SK-N-SH treated with all-trans-retinoic acid at 6 μM for 48 hours (cell line): Measurements from ENCODE around the gene JARID2.

ENCODE experiments used
- ATAC-seq: fragments of 200-7000 bp; cut with Tn5 transposase; 3 replicates; pipeline ENCODE4 v1.9.1; 2020; ENCODE audit warnings: mild to moderate bottlenecking, moderate library complexity
- ARNTL ChIP-seq: fragments of 450-650 bp; formaldehyde crosslinking; IDR thresholded peaks from 2 replicates; pipeline ENCODE4 v1.5.0; 2020; ENCODE audit warnings: low read depth, mild to moderate bottlenecking, moderate library complexity, borderline replicate concordance
- BACH2 ChIP-seq: fragments of 250-450 bp; sonication (Bioruptor Pico); IDR thresholded peaks from 2 replicates; pipeline ENCODE4 v1.9.0; 2021; ENCODE audit warnings: mild to moderate bottlenecking, borderline replicate concordance
- CREB5 ChIP-seq: fragments of 250-450 bp; sonication (Bioruptor Pico); IDR thresholded peaks from 2 replicates; pipeline ENCODE4 v1.5.1; 2020; ENCODE audit warnings: low read depth, mild to moderate bottlenecking, moderate library complexity
- CSDC2 ChIP-seq: fragments of 250-450 bp; sonication (Bioruptor Pico); IDR thresholded peaks from 2 replicates; pipeline ENCODE4 v1.5.0; 2020; ENCODE audit warnings: mild to moderate bottlenecking, moderate library complexity
- CSRNP3 ChIP-seq: fragments of 250-450 bp; sonication (Bioruptor Pico); IDR thresholded peaks from 2 replicates; pipeline ENCODE4 v1.5.1; 2021; ENCODE audit warnings: mild to moderate bottlenecking, moderate library complexity
- ESRRG ChIP-seq: fragments of 250-450 bp; sonication (Bioruptor Pico); IDR thresholded peaks from 2 replicates; pipeline ENCODE4 v1.6.1; 2021; ENCODE audit warnings: mild to moderate bottlenecking
- GLIS3 ChIP-seq: fragments of 250-450 bp; sonication (Bioruptor Pico); IDR thresholded peaks from 2 replicates; pipeline ENCODE4 v1.5.0; 2020; ENCODE audit warnings: mild to moderate bottlenecking, moderate library complexity
- ISL1 ChIP-seq: fragments of 250-450 bp; sonication (Bioruptor Pico); IDR thresholded peaks from 2 replicates; pipeline ENCODE4 v2.1.2; 2022; ENCODE audit warnings: mild to moderate bottlenecking, moderate library complexity
- OSR1 ChIP-seq: fragments of 250-450 bp; sonication (Bioruptor Pico); IDR thresholded peaks from 2 replicates; pipeline ENCODE4 v1.8.0; 2022; ENCODE audit warnings: moderate library complexity, mild to moderate bottlenecking, inconsistent platforms
- PATZ1 ChIP-seq: fragments of 250-450 bp; sonication (Bioruptor Pico); IDR thresholded peaks from 2 replicates; pipeline ENCODE4 v1.8.0; 2020; ENCODE audit warnings: mild to moderate bottlenecking, moderate library complexity, borderline replicate concordance
- POU6F1 ChIP-seq: fragments of 250-450 bp; sonication (Bioruptor Pico); IDR thresholded peaks from 2 replicates; pipeline ENCODE4 v1.8.0; 2021; ENCODE audit warnings: low read depth, mild to moderate bottlenecking, moderate library complexity, borderline replicate concordance
- PPARA ChIP-seq: fragments of 250-450 bp; sonication (Bioruptor Pico); IDR thresholded peaks from 2 replicates; pipeline ENCODE4 v1.5.0; 2020; ENCODE audit warnings: mild to moderate bottlenecking, borderline replicate concordance
- RARB ChIP-seq: fragments of 250-450 bp; sonication (Bioruptor Pico); IDR thresholded peaks from 2 replicates; pipeline ENCODE4 v1.8.0; 2021; ENCODE audit warnings: mild to moderate bottlenecking, moderate library complexity
- SNAI2 ChIP-seq: fragments of 250-450 bp; sonication (Bioruptor Pico); IDR thresholded peaks from 2 replicates; pipeline ENCODE4 v1.5.0; 2020; ENCODE audit warnings: mild to moderate bottlenecking, moderate library complexity
- TCF4 ChIP-seq: fragments of 250-450 bp; sonication (Bioruptor Pico); IDR thresholded peaks from 2 replicates; pipeline ENCODE4 v1.8.0; 2021; ENCODE audit warnings: mild to moderate bottlenecking, moderate library complexity, borderline replicate concordance
- TOX ChIP-seq: fragments of 250-450 bp; sonication (Bioruptor Pico); IDR thresholded peaks from 2 replicates; pipeline ENCODE4 v1.8.0; 2021; ENCODE audit warnings: mild to moderate bottlenecking, moderate library complexity, borderline replicate concordance
- TSHZ2 ChIP-seq: fragments of 250-450 bp; sonication (Bioruptor Pico); IDR thresholded peaks from 2 replicates; pipeline ENCODE4 v1.5.0; 2020; ENCODE audit warnings: mild to moderate bottlenecking, moderate library complexity
- ZC3H10 ChIP-seq: fragments of 250-450 bp; sonication (Bioruptor Pico); IDR thresholded peaks from 2 replicates; pipeline ENCODE4 v1.5.1; 2021; ENCODE audit warnings: mild to moderate bottlenecking, moderate library complexity
- ZFP3 ChIP-seq: fragments of 250-450 bp; sonication (Bioruptor Pico); IDR thresholded peaks from 2 replicates; pipeline ENCODE4 v1.5.0; 2020; ENCODE audit warnings: mild to moderate bottlenecking, moderate library complexity
- ZFP30 ChIP-seq: fragments of 450-650 bp; formaldehyde crosslinking; IDR thresholded peaks from 2 replicates; pipeline ENCODE4 v1.5.0; 2022; ENCODE audit warnings: mild to moderate bottlenecking, moderate library complexity
- ZNF565 ChIP-seq: fragments of 450-650 bp; formaldehyde crosslinking; conservative IDR thresholded peaks from 2 replicates; pipeline ENCODE4 v1.5.0; 2020; ENCODE audit warnings: low read depth, mild to moderate bottlenecking, moderate library complexity
- ZNF70 ChIP-seq: fragments of 450-650 bp; formaldehyde crosslinking; IDR thresholded peaks from 2 replicates; pipeline ENCODE4 v1.5.0; 2020; ENCODE audit warnings: mild to moderate bottlenecking, moderate library complexity
- ZNF8 ChIP-seq: fragments of 450-650 bp; formaldehyde crosslinking; IDR thresholded peaks from 2 replicates; pipeline ENCODE4 v1.5.0; 2020; ENCODE audit warnings: mild to moderate bottlenecking, moderate library complexity

The JARID2 gene

GRCh38 chr6:15491255-15491985, 245.6 kb downstream of the JARID2 start (continued):
- TF ChIP-seq BACH2 (CRISPR knock-in tag) (no peak), OSR1 (CRISPR knock-in tag) (no peak), PPARA (no peak), RARB (CRISPR knock-in tag) (no peak)

DNA sequence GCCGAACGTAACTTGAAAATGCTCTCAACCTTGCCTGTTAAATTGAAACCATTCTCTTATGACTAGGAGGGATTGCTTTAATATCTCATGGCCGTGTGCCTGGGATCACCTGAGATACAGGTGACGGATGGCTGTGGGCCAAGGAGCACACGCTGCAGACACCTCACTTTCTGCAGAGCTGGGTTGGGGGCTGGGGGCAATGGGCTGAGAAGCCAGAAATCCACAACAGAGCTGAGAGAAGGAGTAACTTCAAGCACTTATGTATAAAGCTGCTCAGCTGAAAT, 246.1 kb downstream of the JARID2 start:
- no peak for ATAC-seq
- no peak for TF ChIP-seq ZFP30 (CRISPR knock-in tag)
- no peak for TF ChIP-seq ZNF565 (CRISPR knock-in tag)
- no peak for TF ChIP-seq BACH2 (CRISPR knock-in tag)
- TF ChIP-seq SNAI2 (CRISPR knock-in tag) = no peak
- TF ChIP-seq CSRNP3 (CRISPR knock-in tag) = no peak
- TF ChIP-seq GLIS3 (CRISPR knock-in tag) = no peak
- TF ChIP-seq OSR1 (CRISPR knock-in tag) = no peak
- no peak for TF ChIP-seq ARNTL
- TF ChIP-seq ZC3H10 (CRISPR knock-in tag) = no peak
- no peak for TF ChIP-seq PPARA
- no peak for TF ChIP-seq TSHZ2 (CRISPR knock-in tag)
- no peak for TF ChIP-seq ISL1 (CRISPR knock-in tag)
- TF ChIP-seq ZFP3 (CRISPR knock-in tag) = no peak
- TF ChIP-seq RARB (CRISPR knock-in tag) = no peak
- no peak for TF ChIP-seq POU6F1 (CRISPR knock-in tag)

DNA sequence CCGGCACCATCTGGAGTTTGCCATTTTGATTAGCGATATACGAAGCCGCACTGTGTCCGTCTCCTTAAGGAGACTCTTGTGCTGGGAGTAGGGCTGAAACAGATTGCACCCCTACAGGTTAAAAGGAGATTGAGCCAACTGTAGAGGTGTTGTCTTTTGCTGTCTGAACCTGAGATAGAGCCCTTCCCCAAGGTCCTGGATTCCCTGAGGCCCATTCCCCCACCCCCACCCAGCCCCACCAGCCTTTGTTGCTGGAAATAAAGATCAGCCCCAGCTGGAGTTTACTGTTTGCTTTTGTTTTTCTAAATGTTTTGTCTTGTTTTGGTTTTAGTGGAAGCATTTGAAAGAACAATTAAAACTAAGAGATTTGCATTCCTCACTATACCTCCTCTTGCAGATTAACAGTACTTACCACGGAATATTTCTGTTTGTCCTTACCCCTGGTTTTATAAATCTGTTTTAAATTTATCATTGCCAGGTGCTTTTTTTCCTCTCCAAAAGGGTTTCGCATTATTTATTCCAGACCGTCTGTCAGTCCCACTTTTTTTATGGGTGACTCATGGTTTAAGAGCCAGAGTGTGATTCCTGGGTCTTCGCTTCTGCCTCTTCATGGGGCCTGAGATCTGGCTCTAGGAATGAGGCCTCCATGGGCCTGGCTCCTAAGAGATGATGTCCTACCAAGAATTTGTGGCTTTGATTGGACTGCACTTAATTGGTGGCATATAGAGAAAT, 247.7 kb downstream of the JARID2 start:
- TF ChIP-seq CSDC2 (no peak), ISL1 (CRISPR knock-in tag) (0 out of 2 replicates have a peak, but pooled peaks have one; percentile 15)
- TF ChIP-seq, all 23 proteins: peak for 1
- ATAC-seq = peak; percentile 89

- TF ChIP-seq ARNTL (no peak), PATZ1 (no peak), CSRNP3 (CRISPR knock-in tag) (no peak), ZNF70 (CRISPR knock-in tag) (no peak), CSDC2 (no peak), RARB (CRISPR knock-in tag) (no peak), ZNF8 (CRISPR knock-in tag) (no peak), GLIS3 (CRISPR knock-in tag) (no peak), SNAI2 (CRISPR knock-in tag) (no peak), ESRRG (no peak), PPARA (no peak), CREB5 (CRISPR knock-in tag) (no peak), TOX (no peak), TCF4 (no peak), ZNF565 (CRISPR knock-in tag) (no peak), ZFP30 (CRISPR knock-in tag) (no peak), ZC3H10 (CRISPR knock-in tag) (no peak)
- TF ChIP-seq, all 23 proteins: peak for 0
- no peak for ATAC-seq
Measured at GRCh38 chr6:15495375-15495901, 249.6 kb downstream of the JARID2 start.
